Neural progenitor cell (in vitro differentiated cells): ENCODE results near the gene INSYN2A. TPM values are rescaled to one million over a fixed set of nuclear protein-coding genes. Genes with fewer than 3 reads are reported as not detected.

Experiments used
- DNase-seq: peaks from one replicate; pipeline ENCODE4 v3.0.0-alpha.2; 2016; ENCODE audit warnings: low spot score
- H2AFZ ChIP-seq: fragments of 200-600 bp; sonication (generic); replicated peaks from 2 replicates; pipeline ENCODE4 v1.6.1; 2016; ENCODE audit warnings: antibody characterized with exemption
- H3F3A ChIP-seq: fragments of 200-600 bp; sonication (generic); 2 replicates; pipeline ENCODE4 v1.6.1; 2016; ENCODE audit warnings: antibody characterized with exemption, low read depth
- H3K27ac ChIP-seq: fragments of 200-600 bp; sonication (generic); 2 replicates; pipeline ENCODE4 v1.5.1; 2016; ENCODE audit warnings: mild to moderate bottlenecking
- H3K27me3 ChIP-seq: fragments of 200-600 bp; sonication (generic); 2 replicates; pipeline ENCODE4 v1.6.1; 2016; ENCODE audit warnings: mild to moderate bottlenecking, moderate library complexity
- H3K36me3 ChIP-seq: fragments of 200-600 bp; sonication (generic); 2 replicates; pipeline ENCODE4 v1.5.1; 2016
- H3K4me1 ChIP-seq: fragments of 200-600 bp; sonication (generic); 2 replicates; pipeline ENCODE4 v1.6.1; 2016; ENCODE audit warnings: mixed run types
- H3K4me2 ChIP-seq: fragments of 200-600 bp; sonication (generic); 2 replicates; pipeline ENCODE4 v1.6.1; 2016
- H3K4me3 ChIP-seq: fragments of 200-600 bp; sonication (generic); 2 replicates; pipeline ENCODE4 v1.5.1; 2016
- H3K79me2 ChIP-seq: fragments of 200-600 bp; sonication (generic); 2 replicates; pipeline ENCODE4 v1.6.1; 2016; ENCODE audit warnings: low read depth
- H3K9ac ChIP-seq: fragments of 200-600 bp; sonication (generic); 2 replicates; pipeline ENCODE4 v1.6.1; 2016
- H3K9me3 ChIP-seq: fragments of 200-600 bp; sonication (generic); 2 replicates; pipeline ENCODE4 v1.5.1; 2016; ENCODE audit warnings: low read depth
- H4K20me1 ChIP-seq: fragments of 200-600 bp; sonication (generic); 2 replicates; pipeline ENCODE4 v1.6.1; 2016; ENCODE audit warnings: low read depth
- H3K27ac Mint-ChIP-seq: 3 replicates; pipeline ENCODE4 v1.8.0; 2021; ENCODE audit warnings: mixed read lengths
- H3K27me3 Mint-ChIP-seq: 2 replicates; pipeline ENCODE4 v1.8.0; 2022; ENCODE audit warnings: low read depth, mild to moderate bottlenecking, inconsistent platforms, moderate library complexity, mixed read lengths; ENCODE audit not compliant: insufficient read depth
- H3K36me3 Mint-ChIP-seq: 3 replicates; pipeline ENCODE4 v1.8.0; 2021; ENCODE audit warnings: mixed read lengths
- H3K4me1 Mint-ChIP-seq: 3 replicates; pipeline ENCODE4 v1.8.0; 2021; ENCODE audit warnings: mixed read lengths
- H3K4me3 Mint-ChIP-seq: 3 replicates; pipeline ENCODE4 v1.8.0; 2021; ENCODE audit warnings: mild to moderate bottlenecking, moderate library complexity, mixed read lengths
- H3K9me3 Mint-ChIP-seq: 3 replicates; pipeline ENCODE4 v1.8.0; 2020; ENCODE audit warnings: mixed read lengths
- EZH2 ChIP-seq: fragments of 200-600 bp; sonication (generic); IDR thresholded peaks from 2 replicates; pipeline ENCODE4 v1.6.1; 2017; ENCODE audit warnings: antibody characterized with exemption, mild to moderate bottlenecking, moderate library complexity
- EZH2phosphoT487 ChIP-seq: fragments of 200-600 bp; sonication (generic); IDR thresholded peaks from 2 replicates; pipeline ENCODE4 v1.6.1; 2017; ENCODE audit warnings: antibody characterized with exemption
- total RNA-seq: library from RNA; depleted of rRNA; stranded (reverse); fragments of >200 nt; gene quantifications from 2 replicates; pipeline ENCODE4 v1.2.3, GENCODE V29; 2015; ENCODE audit warnings: low replicate concordance
- TF ChIP-seq, protein P1 (sequence below): fragments of 200-600 bp; sonication (generic); IDR thresholded peaks from 2 replicates; pipeline ENCODE4 v1.5.1; 2017; ENCODE audit warnings: antibody characterized with exemption, mild to moderate bottlenecking

INSYN2A gene
- total RNA-seq, 1 donor from 2014 or later, result not detected

DNA sequence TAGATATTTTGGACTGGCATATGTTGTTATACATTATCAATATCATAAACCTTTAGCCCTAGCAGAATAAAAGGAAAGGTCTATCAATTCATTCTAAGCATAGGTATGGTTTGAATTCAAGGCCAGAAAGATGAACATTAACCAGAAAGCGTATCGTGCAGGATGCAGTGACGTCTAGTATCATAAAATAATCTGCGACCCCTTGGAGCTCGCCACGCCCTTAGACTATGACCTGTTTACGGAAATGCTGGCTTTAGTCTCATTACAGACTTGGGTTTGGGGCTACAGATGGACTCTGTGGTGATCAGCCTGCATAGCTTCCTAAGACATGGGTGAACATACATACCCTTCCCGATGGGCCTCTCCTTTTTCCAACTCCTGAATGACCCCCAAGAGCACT, 21.5 kb downstream of the INSYN2A start:
- no peak overlapping the region for H3K4me3 Mint-ChIP-seq
- peaks cover 2% of the 10 kb centered on the region for H3K4me1 Mint-ChIP-seq
- Histone ChIP-seq H3K9ac (no peak overlapping the region), H3K4me3 (no peak overlapping the region), H3F3A (no peaks in the 10 kb centered on the region), H3K9me3 (no peaks in the 10 kb centered on the region), H2AFZ (no peak overlapping the region), H3K27ac (no peak overlapping the region), H4K20me1 (no peaks in the 10 kb centered on the region), H3K79me2 (no peaks in the 10 kb centered on the region), H3K36me3 (no peaks in the 10 kb centered on the region), H3K4me2 (no peak overlapping the region), H3K27me3 (no peaks in the 10 kb centered on the region), H3K4me1 (no peaks in the 10 kb centered on the region)
- H3K27ac Mint-ChIP-seq, result no peak overlapping the region
- no peaks in the 10 kb centered on the region for H3K27me3 Mint-ChIP-seq
- H3K36me3 Mint-ChIP-seq, result peaks cover 8% of the 10 kb centered on the region
- TF ChIP-seq, protein P1, sequence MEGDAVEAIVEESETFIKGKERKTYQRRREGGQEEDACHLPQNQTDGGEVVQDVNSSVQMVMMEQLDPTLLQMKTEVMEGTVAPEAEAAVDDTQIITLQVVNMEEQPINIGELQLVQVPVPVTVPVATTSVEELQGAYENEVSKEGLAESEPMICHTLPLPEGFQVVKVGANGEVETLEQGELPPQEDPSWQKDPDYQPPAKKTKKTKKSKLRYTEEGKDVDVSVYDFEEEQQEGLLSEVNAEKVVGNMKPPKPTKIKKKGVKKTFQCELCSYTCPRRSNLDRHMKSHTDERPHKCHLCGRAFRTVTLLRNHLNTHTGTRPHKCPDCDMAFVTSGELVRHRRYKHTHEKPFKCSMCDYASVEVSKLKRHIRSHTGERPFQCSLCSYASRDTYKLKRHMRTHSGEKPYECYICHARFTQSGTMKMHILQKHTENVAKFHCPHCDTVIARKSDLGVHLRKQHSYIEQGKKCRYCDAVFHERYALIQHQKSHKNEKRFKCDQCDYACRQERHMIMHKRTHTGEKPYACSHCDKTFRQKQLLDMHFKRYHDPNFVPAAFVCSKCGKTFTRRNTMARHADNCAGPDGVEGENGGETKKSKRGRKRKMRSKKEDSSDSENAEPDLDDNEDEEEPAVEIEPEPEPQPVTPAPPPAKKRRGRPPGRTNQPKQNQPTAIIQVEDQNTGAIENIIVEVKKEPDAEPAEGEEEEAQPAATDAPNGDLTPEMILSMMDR, result no peak
- no peak for TF ChIP-seq EZH2
- TF ChIP-seq EZH2phosphoT487, result no peak
- DNase-seq, result no peak
- H3K9me3 Mint-ChIP-seq, result no peaks in the 10 kb centered on the region

DNA sequence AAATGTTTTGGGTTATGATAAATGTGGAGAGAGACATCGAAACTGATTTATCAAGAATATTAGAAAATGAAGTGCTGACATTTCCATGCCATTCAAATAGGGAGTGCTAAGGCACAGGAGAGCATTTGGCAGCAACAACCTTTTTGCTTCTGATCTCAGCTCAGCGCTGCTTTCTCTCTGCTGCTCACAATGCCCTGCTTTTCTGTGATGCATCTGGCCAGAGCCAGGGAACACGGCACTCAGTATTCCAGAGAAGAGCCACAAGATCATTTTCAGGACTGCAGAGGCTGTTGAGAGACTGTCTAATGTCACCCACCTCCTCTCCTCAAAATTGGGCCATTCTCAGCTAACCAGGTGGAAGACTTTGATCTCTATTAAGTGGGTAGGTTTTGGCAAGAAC, 28.1 kb downstream of the INSYN2A start:
- no peaks in the 10 kb centered on the region for H3K79me2 ChIP-seq
- no peaks in the 10 kb centered on the region for H3K27me3 ChIP-seq
- Mint-ChIP-seq H3K27me3 (no peaks in the 10 kb centered on the region), H3K36me3 (no peaks in the 10 kb centered on the region), H3K27ac (no peak overlapping the region), H3K4me1 (no peaks in the 10 kb centered on the region), H3K9me3 (no peaks in the 10 kb centered on the region), H3K4me3 (no peak overlapping the region)
- H3K4me3 ChIP-seq, result no peak overlapping the region
- H3K27ac ChIP-seq, result no peak overlapping the region
- H3K9me3 ChIP-seq, result no peaks in the 10 kb centered on the region
- H2AFZ ChIP-seq, result no peak overlapping the region
- no peaks in the 10 kb centered on the region for H3K36me3 ChIP-seq
- DNase-seq, result no peak
- TF ChIP-seq EZH2phosphoT487 (no peak), EZH2 (no peak)
- TF ChIP-seq, protein P1, result no peak
- H3K9ac ChIP-seq, result no peak overlapping the region
- peaks cover 3% of the 10 kb centered on the region for H4K20me1 ChIP-seq
- no peaks in the 10 kb centered on the region for H3K4me1 ChIP-seq
- H3K4me2 ChIP-seq, result no peak overlapping the region
- H3F3A ChIP-seq, result no peaks in the 10 kb centered on the region

DNA sequence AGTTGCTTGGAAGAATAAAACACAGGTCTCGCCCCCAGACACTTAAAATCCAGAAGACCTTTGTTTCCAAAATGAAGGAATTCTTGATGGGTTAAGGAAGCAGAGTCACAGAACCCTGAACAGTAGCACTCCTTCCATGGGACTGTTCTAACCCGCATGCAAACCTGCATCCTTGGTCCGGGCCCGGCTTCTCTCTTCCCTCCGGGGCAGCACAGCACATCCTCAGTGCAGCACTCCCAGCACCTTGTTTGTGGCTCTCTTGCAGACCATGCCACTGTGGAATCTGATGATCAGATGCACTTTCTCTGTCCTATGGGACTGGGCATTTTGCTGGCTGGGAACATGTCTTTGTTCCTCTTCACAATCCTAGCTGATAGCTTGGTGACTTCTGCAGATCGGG, 33.5 kb downstream of the INSYN2A start:
- Histone ChIP-seq H3K79me2 (no peaks in the 10 kb centered on the region), H2AFZ (no peak overlapping the region), H3K36me3 (no peaks in the 10 kb centered on the region), H4K20me1 (peaks cover 41% of the 10 kb centered on the region), H3F3A (no peaks in the 10 kb centered on the region), H3K9me3 (no peaks in the 10 kb centered on the region), H3K9ac (no peak overlapping the region), H3K4me3 (no peak overlapping the region), H3K4me2 (no peak overlapping the region), H3K27ac (no peak overlapping the region), H3K27me3 (no peaks in the 10 kb centered on the region), H3K4me1 (no peaks in the 10 kb centered on the region)
- H3K27ac Mint-ChIP-seq, result no peak overlapping the region
- no peak overlapping the region for H3K4me3 Mint-ChIP-seq
- no peaks in the 10 kb centered on the region for H3K9me3 Mint-ChIP-seq
- TF ChIP-seq, protein P1, result no peak
- no peak for TF ChIP-seq EZH2phosphoT487
- no peak for TF ChIP-seq EZH2
- no peak for DNase-seq
- H3K27me3 Mint-ChIP-seq, result no peaks in the 10 kb centered on the region
- no peaks in the 10 kb centered on the region for H3K4me1 Mint-ChIP-seq
- no peaks in the 10 kb centered on the region for H3K36me3 Mint-ChIP-seq
